Prostate gland (tissue), 2 donors: Measurements from ENCODE around the gene ABLIM3.

Source experiments
- POLR2A ChIP-seq: fragments of 450-650 bp; IDR thresholded peaks from one replicate; pipeline ENCODE4 v1.6.1; 2016; ENCODE audit warnings: antibody characterized with exemption, mild to moderate bottlenecking
- TF ChIP-seq, protein P1 (sequence below), 4 experiments: fragments of 200-600 bp in 2 of 4; fragments of 450-650 bp in 2 of 4; sonication (generic) in 2 of 4; IDR thresholded peaks; 1 replicate in 3 of 4; 2 replicates in 1 of 4; pipeline ENCODE4 v1.5.1; 2016 to 2019; ENCODE audit warnings: antibody characterized with exemption in 4 of 4, mild to moderate bottlenecking in 2 of 4, moderate library complexity in 2 of 4

- TF ChIP-seq POLR2A, result no peak
- TF ChIP-seq, protein P1, sequence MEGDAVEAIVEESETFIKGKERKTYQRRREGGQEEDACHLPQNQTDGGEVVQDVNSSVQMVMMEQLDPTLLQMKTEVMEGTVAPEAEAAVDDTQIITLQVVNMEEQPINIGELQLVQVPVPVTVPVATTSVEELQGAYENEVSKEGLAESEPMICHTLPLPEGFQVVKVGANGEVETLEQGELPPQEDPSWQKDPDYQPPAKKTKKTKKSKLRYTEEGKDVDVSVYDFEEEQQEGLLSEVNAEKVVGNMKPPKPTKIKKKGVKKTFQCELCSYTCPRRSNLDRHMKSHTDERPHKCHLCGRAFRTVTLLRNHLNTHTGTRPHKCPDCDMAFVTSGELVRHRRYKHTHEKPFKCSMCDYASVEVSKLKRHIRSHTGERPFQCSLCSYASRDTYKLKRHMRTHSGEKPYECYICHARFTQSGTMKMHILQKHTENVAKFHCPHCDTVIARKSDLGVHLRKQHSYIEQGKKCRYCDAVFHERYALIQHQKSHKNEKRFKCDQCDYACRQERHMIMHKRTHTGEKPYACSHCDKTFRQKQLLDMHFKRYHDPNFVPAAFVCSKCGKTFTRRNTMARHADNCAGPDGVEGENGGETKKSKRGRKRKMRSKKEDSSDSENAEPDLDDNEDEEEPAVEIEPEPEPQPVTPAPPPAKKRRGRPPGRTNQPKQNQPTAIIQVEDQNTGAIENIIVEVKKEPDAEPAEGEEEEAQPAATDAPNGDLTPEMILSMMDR (IDR thresholded peaks at IDR 0.05), result peak in 2 of 4 experiments; percentile 15 to 30
Measured at GRCh38 chr5:149130121-149130914, 11.0 kb upstream of the ABLIM3 start.
